HG03521 (cell line): ENCODE measurements around the gene CD8B.
"Not testable (repeated sequence)": the region's sequence is repeated elsewhere in the genome, so short reads cannot be mapped to it uniquely, and the experiment has no call there.

ENCODE experiments used
- ATAC-seq: cut with Tn5 transposase; IDR thresholded peaks from one replicate; pipeline ENCODE4 v1.9.1; 2021; ENCODE audit warnings: mild to moderate bottlenecking, moderate library complexity; ENCODE audit not compliant: unreplicated experiment

CD8B gene

DNA sequence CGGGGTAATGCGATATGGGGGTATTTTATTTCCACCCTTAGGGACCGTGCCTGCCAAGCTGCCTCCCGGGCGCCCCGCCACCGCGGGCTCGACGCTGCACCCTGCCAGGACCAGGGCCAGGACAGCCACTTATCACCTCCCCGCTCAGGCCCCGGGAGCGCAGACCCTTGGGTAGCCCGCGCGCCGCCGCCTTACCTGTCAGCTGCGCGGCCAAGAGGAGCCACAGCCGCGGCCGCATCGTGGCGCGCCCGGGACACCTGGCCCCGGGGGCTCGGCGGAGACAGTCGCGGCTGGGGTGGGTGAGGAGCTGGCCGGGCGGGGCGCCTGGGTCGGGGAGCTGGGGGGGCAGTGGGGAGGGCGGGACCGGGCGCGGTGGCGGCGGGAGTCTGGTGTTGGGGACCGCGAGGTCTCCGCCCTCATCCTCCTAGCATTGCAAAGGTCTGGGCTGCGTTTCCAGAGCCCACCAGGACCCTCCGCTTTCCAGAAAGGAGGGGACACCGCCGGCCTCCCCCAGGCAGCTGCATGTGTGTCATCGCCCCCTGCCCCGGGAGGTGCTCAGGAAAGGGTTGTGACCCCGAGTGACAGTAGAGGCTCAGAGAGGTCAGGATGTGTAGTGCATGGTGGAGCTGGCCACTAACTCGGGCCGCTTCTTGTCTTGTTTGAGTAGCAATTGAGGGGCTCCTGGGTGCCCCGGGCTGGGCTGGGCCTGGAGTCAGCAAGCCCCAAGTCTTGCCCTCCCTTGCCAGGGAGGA lies at the start of gene CD8B:
TSS of gene CD8B (minus strand) at position 259 of the 752 bp plus-strand sequence. CDS start at position 238, 21 bp downstream.
- not testable (repeated sequence) for ATAC-seq

- not testable (repeated sequence) for ATAC-seq
Observed at GRCh38 chr2:86905868-86906267, 44.2 kb upstream of the CD8B start.

- not testable (repeated sequence) for ATAC-seq
Observed at GRCh38 chr2:86900687-86901086, 39.0 kb upstream of the CD8B start.

GRCh38 chr2:86886026-86886425 lies 24.3 kb upstream of the CD8B start:
- ATAC-seq, result not testable (repeated sequence)

GRCh38 chr2:86882865-86883264 lies 21.2 kb upstream of the CD8B start:
- not testable (repeated sequence) for ATAC-seq

GRCh38 chr2:86882118-86882665 lies 20.5 kb upstream of the CD8B start:
- not testable (repeated sequence) for ATAC-seq

- not testable (repeated sequence) for ATAC-seq
Observed at GRCh38 chr2:86878986-86879385, 17.3 kb upstream of the CD8B start.

- ATAC-seq, result not testable (repeated sequence)
Observed at GRCh38 chr2:86870941-86871340, 9.3 kb upstream of the CD8B start.

GRCh38 chr2:86868895-86869468 lies 7.3 kb upstream of the CD8B start:
- not testable (repeated sequence) for ATAC-seq

GRCh38 chr2:86862380-86862703 lies 656 bp upstream of the CD8B start:
- not testable (repeated sequence) for ATAC-seq

DNA sequence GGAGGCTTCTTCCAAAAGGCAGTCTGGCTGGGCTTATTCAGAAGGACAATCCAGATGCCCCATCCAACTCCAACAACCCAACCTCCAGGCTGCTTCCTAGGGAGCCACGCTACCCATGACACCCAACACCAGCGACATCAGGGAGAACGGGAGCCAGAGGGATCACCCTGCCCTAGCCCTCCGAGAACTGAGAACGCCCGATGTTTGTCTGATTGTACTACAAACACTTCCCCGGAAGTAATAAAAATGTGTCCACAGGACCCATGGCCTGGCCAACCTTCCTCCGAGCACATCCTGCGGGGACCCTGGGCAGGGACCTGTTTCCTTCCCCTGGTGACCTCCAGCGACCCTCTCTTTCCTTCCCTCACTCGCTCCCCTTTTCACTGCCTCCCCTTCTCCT lies 511 bp downstream of the CD8B start:
- not testable (repeated sequence) for ATAC-seq

DNA sequence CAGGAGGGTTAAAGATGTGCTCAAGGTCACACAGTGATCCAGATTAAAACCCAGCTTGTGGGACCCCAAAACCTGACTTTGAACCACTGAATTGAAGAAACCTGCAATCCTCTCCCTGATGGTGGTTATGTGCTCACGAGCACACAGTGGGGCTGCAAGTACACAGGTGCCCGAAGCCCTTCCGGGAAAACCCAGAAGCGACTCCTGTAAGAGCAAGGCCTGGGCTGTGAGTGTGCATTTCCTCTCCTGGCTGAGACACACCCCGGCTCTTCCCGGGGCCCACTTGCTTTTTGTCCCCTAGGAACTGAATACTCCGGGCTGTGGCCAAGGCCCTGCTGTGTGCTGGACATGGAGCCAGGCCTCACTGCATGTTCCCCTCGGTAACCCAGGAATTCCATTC lies 1.1 kb downstream of the CD8B start:
- not testable (repeated sequence) for ATAC-seq

GRCh38 chr2:86857688-86858087 lies 4.0 kb downstream of the CD8B start:
- not testable (repeated sequence) for ATAC-seq

DNA sequence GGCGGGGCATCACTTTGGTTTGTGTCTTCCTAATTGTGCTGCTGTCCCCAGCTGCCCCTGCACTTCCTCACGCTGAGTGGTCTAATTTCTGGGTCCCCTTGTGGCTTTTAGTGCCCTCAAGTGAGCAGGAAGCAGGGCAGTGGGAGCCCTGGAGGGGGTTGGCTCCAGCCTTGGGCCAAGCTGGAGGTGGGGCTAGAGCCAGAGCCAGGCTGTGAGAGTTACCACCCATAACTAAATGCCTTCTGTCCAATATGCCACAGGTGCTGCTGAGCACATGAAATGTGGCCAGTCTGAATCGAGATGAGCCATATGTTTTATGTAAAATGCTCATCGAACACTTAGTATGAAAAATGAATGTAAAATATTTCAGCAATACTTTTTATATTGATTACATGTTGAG lies 5.2 kb downstream of the CD8B start:
- not testable (repeated sequence) for ATAC-seq

GRCh38 chr2:86855981-86856380 lies 5.7 kb downstream of the CD8B start:
- not testable (repeated sequence) for ATAC-seq

GRCh38 chr2:86851581-86851980 lies 10.1 kb downstream of the CD8B start:
- not testable (repeated sequence) for ATAC-seq

- not testable (repeated sequence) for ATAC-seq
Observed at GRCh38 chr2:86842607-86843234, 19.0 kb downstream of the CD8B start.

DNA sequence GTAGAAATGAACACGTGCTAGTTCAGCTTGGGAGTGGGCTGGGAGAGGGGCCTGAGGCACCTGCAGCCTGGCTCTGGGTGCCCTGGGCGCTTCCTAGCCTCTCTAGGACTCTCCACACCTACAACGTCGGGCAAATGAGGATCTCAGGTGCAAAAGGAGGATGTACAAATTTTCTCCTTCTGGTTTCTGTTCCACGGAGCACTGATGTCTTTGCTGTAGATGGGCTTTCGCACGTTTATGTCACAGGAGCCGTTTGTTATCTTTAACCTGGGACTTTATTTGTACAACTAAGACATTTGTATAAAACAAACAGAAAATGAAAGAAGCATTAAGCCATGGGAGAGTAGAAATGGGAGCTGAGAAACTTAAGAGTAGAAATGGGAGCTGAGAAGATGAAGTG lies 20.4 kb downstream of the CD8B start:
- not testable (repeated sequence) for ATAC-seq

DNA sequence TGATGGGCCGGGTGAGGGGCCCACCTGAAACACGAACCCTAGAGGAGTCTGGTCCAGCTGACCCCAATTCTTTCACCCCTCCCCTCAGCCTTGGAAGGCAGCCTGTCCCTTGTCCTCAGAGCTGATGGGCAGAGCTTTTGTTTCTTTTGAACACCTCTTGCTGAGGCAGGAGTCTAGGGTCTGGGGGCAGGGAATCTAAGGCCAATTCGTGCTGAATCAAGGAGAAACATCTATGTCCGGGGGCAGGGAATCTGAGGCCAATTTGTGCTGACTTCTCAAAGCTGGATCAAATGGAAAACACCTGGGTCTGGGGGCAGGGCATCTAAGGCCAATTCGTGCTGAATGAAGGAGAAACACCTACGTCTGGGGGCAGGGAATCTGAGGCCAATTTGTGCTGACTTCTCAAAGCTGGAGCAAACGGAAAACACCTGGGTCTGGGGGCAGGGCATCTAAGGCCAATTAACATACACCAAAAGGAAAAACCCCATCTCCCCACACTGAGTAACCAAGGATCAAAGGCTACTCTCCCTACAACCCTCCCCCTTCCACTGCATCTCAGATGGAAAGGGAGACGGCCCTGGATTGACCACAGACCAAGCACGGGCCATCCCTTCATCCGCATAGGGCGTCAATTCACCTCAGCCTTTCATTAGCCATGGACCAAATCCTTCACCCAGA lies 21.7 kb downstream of the CD8B start:
- ATAC-seq, result not testable (repeated sequence)

GRCh38 chr2:86839455-86839854 lies 22.2 kb downstream of the CD8B start:
- ATAC-seq, result not testable (repeated sequence)

- ATAC-seq, result not testable (repeated sequence)
Observed at GRCh38 chr2:86837714-86838113, 24.0 kb downstream of the CD8B start.
